ENCODE results near the gene MRPS18A. TPM values are rescaled to one million over a fixed set of nuclear protein-coding genes. Genes with fewer than 3 reads are reported as not detected.

Gene MRPS18A
- total and polyA plus RNA-seq, 2 of the 8 experiments (the other 6 are each of a cell fraction or from before 2014, with no cell fraction given): 48.3 to 121 TPM

GRCh38 chr6:43668151-43669028 is 19.2 kb downstream of the MRPS18A start:
- no peaks in the 10 kb centered on the region for H3K79me2 ChIP-seq (ENCODE audit: control insufficient read depth in 1 of 2, insufficient read depth in 2 of 2, low read length in 2 of 2)
- H3K9ac ChIP-seq (replicated peaks in 1 of 4; ENCODE audit: extremely low read depth in 1 of 4, low read depth in 3 of 4, low read length in 3 of 4): peak overlapping the region in 2 of 4 experiments; percentile 16 to 25; a peak in 1 of 7 replicates
- no peak overlapping the region; the same call in 1 of the 2 replicates for H3K27ac ChIP-seq (ENCODE audit: low read depth, low read length)
- peak overlapping the region in 2 of 4 experiments; percentile 0 to 48; a peak in 3 of 8 replicates for H3K4me3 ChIP-seq (ENCODE audit: extremely low read depth in 1 of 4, insufficient read depth in 2 of 4, low read depth in 3 of 4, low read length in 4 of 4)
- no peak overlapping the region for H2AFZ ChIP-seq (ENCODE audit: low read length)
- peak overlapping the region; percentile 58 to 85 for H3K4me2 ChIP-seq (ENCODE audit: insufficient read depth in 1 of 2, low read depth in 2 of 2, low read length in 2 of 2)
- no peak overlapping the region for H2BK120ac ChIP-seq (replicated peaks; ENCODE audit: low read depth, low read length)
- FAIRE-seq (no peak), DNase-seq (ENCODE audit: low read depth in 1 of 2, low spot score in 2 of 2) (peak; percentile 60 to 83)
- H3K36me3 ChIP-seq (ENCODE audit: control insufficient read depth in 2 of 4, insufficient read depth in 4 of 4, low read length in 3 of 4): peaks cover 9 to 21% (median 10%) of the 10 kb centered on the region in 4 experiments; a peak in 5 of 8 replicates
- H4K20me1 ChIP-seq (replicated peaks in 1 of 2; ENCODE audit: control insufficient read depth in 1 of 2, insufficient read depth in 2 of 2, low read length in 2 of 2): peaks cover 0 to 2% of the 10 kb centered on the region in 2 experiments
- peak overlapping the region; percentile 73; the same call in 1 of the 2 replicates for H2BK15ac ChIP-seq (ENCODE audit: low read length)
- H4K5ac ChIP-seq (ENCODE audit: insufficient read length, low read depth, low read length): peak overlapping the region; percentile 11
- H2BK5ac ChIP-seq (ENCODE audit: low read depth, low read length): peak overlapping the region; percentile 80
- H4K8ac ChIP-seq (ENCODE audit: extremely low read depth, insufficient read depth, low read length): no peak overlapping the region
- H2BK20ac ChIP-seq (ENCODE audit: low read length): peak overlapping the region; percentile 75
- no peak overlapping the region for H2AK5ac ChIP-seq (ENCODE audit: low read depth, low read length)
- 16% methylated on average over 17 of the region's 17 CpGs; no CpG with 5 or more reads in 1 of the 2 experiments for WGBS, 2 experiments (ENCODE audit: extremely low coverage in 1 of 2, insufficient coverage in 1 of 2, insufficient read length in 1 of 2, insufficient replicate concordance in 2 of 2, low coverage in 1 of 2, low lambda C conversion rate in 2 of 2, missing lambda C conversion rate in 1 of 2)
- no peak overlapping the region for H3K23ac ChIP-seq (ENCODE audit: insufficient read length)
- peak overlapping the region; percentile 25 for H4K91ac ChIP-seq (replicated peaks; ENCODE audit: insufficient read length, low read length)
- peak overlapping the region; percentile 96 for H3K18ac ChIP-seq (ENCODE audit: extremely low read depth, low read length)
- no peak overlapping the region for H3K14ac ChIP-seq (ENCODE audit: insufficient read length)
- H3K9me3 ChIP-seq (ENCODE audit: insufficient read depth in 2 of 2, low read depth in 1 of 2, low read length in 1 of 2): no peaks in the 10 kb centered on the region
- H3K23me2 ChIP-seq (ENCODE audit: low read depth, low read length): peaks cover 3% of the 10 kb centered on the region; the same call in 1 of the 2 replicates
- no peak overlapping the region for H3K56ac ChIP-seq (replicated peaks; ENCODE audit: insufficient read length, low read depth, low read length)
- peak overlapping the region; percentile 51; the same call in 1 of the 2 replicates for H2BK12ac ChIP-seq (ENCODE audit: low read depth, low read length)
- H3K4me1 ChIP-seq (replicated peaks in 1 of 4; ENCODE audit: control insufficient read depth in 3 of 4, insufficient read depth in 4 of 4, low read length in 3 of 4): peaks cover 5 to 27% (median 22%) of the 10 kb centered on the region in 4 experiments
- H3K4ac ChIP-seq (replicated peaks; ENCODE audit: insufficient read length, low read depth, low read length): peak overlapping the region; percentile 9
- POLR2A ChIA-PET (ENCODE audit: partially characterized antibody): interaction anchor here (0.7 to 10.0 kb wide), 31 partner anchors 10 to 578 kb away, joined by 3 to 85 read pairs (median 5); partner anchors contain the start of genes GTPBP2, HSP90AB1, MAD2L1BP and MRPS18A
- CTCF ChIA-PET (ENCODE audit: partially characterized antibody): interaction anchor here (0.6 to 12.6 kb wide), 50 partner anchors 9 to 411 kb away, joined by 3 to 146 read pairs (median 5); partner anchors contain the start of genes RSPH9 and VEGFA
- H3K27me3 ChIP-seq (replicated peaks in 1 of 4; ENCODE audit: control insufficient read depth in 3 of 4, extremely low read depth in 1 of 4, insufficient read depth in 3 of 4, low read length in 3 of 4): no peaks in the 10 kb centered on the region; a peak in 2 of 7 replicates
- H3K79me1 ChIP-seq (ENCODE audit: low read depth, low read length): no peaks in the 10 kb centered on the region
- TF ChIP-seq SIX5 (IDR thresholded peaks at IDR 0.05; ENCODE audit: low read depth, low read length) (no peak), POLR2AphosphoS5 (IDR thresholded peaks at IDR 0.05; ENCODE audit: low read depth, low read length) (peak; percentile 93), HDAC6 (IDR thresholded peaks at IDR 0.05; ENCODE audit: low read depth, low read length) (no peak), SIRT6 (IDR thresholded peaks at IDR 0.05; ENCODE audit: low read length) (no peak), BCL11A (IDR thresholded peaks at IDR 0.05; ENCODE audit: low read depth in 2 of 2, low read length in 2 of 2) (no peak), SP4 (IDR thresholded peaks at IDR 0.05; ENCODE audit: low read length) (no peak; the same call in 1 of the 2 replicates), CTBP2 (IDR thresholded peaks at IDR 0.05; ENCODE audit: borderline replicate concordance, insufficient read depth, insufficient read length, low read length) (peak; percentile 78), ATF3 (IDR thresholded peaks at IDR 0.05; ENCODE audit: insufficient read depth, low read depth, low read length) (no peak), TBP (IDR thresholded peaks at IDR 0.05; ENCODE audit: low read depth, low read length) (peak; percentile 18; the same call in 1 of the 2 replicates), EGR1 (IDR thresholded peaks at IDR 0.05; ENCODE audit: borderline replicate concordance, low read depth, low read length) (no peak), ZNF274 (IDR thresholded peaks at IDR 0.05; ENCODE audit: borderline replicate concordance, extremely low read depth, low read length) (no peak)

Data from H1 (cell line).